AG08395 (cell line): Measurements from ENCODE around the gene TMEM14C.

Experiments
- DNase-seq: peaks from one replicate; pipeline ENCODE4 v3.0.0; 2012; ENCODE audit warnings: mixed read lengths, low spot score

Gene TMEM14C

DNA sequence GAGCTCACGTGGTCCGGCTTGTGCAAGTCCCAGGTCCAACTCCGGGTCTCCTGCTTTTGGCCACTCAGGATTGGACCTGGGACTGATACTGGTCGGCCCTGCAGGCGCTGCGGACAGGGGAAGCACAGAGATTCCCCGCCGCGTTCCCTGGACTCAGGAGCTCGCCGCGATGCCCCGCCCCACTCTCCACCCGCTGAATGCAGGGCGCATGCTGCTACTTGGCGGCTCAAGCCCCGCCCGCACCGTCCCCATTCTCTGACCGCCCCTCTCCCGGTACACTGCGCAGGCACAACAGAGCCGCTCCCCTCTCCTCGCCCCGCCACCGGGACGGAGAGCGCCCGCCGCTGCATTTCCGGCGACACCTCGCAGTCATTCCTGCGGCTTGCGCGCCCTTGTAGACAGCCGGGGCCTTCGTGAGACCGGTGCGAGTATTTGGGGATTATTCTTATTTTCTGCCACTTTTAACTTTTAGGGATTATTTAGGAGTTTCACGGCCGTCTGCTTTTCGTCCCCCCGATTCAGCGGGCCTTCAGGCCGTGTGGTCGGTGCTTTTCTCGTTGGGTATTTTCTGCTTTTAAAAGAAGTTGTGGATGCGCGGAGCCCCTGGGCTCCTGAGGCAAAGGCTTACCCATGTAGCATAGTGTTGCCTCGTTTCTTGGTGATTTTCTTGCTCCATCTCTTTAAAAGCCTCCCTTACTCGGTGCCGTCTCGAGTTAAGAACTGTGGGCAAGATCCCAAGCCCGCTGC, at the start of gene TMEM14C:
Gene TMEM14C (plus strand): TSS at position 251 of the 747 bp plus-strand sequence. CDS start 1,544 bp downstream, outside the sequence.
- peak; percentile 99 for DNase-seq

DNA sequence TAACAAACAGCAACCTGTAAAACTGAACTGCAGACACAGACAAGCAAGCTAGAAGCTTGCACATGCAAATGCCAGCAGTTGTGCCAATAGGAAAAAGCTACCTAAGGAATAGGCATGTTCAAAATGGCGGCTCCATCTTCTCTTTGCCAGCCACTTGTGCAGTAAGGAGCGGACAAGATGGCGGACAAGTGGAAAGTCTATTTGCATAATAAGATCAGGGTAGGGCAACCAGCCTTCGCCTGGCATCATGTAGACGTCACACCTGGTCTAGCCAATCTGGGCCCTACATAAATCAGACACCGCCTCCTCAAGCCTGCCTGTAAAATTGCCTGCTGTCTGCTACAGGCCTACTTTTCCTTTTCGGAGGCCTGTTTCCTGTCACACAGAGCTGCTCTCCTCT, 46.5 kb upstream of the TMEM14C start:
- no peak for DNase-seq

DNA sequence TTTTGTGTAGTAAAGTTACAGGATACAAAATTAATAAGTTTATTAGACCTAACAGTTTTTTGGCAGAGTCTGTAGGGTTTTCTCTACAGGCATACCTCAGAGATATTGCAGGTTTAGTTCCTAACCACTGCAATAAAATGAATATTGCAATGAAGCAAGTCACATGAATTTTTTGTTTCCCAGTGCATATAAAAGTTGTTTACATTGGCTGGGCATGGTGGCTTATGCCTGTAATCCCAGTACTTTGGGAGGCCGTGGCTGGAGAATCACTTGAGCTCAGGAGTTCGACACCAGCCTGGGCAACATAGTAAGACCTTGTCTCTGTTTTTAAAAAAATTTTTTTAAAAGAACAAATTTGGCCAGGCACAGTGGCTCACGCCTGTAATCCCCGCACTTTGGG, 44.4 kb upstream of the TMEM14C start:
- no peak for DNase-seq

DNA sequence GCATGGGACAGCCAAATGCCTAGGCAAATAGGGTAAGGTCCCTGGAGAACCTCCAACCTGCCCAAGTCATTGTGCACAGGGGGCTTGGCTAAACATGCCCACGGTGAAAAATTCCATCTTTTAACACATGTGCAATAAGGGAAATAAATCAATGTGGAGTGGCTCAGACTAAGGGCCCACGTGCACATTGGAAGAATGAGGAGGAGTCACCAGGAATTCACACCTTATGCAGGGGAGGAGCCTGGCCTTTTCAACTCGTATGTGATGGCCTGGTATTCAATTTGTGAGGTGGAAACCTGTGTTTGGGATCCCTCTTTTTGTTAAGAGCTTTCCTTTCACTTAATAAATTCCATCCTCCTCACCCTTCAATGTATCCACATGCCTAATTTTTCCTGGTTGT, 41.1 kb upstream of the TMEM14C start:
- DNase-seq, result no peak

DNA sequence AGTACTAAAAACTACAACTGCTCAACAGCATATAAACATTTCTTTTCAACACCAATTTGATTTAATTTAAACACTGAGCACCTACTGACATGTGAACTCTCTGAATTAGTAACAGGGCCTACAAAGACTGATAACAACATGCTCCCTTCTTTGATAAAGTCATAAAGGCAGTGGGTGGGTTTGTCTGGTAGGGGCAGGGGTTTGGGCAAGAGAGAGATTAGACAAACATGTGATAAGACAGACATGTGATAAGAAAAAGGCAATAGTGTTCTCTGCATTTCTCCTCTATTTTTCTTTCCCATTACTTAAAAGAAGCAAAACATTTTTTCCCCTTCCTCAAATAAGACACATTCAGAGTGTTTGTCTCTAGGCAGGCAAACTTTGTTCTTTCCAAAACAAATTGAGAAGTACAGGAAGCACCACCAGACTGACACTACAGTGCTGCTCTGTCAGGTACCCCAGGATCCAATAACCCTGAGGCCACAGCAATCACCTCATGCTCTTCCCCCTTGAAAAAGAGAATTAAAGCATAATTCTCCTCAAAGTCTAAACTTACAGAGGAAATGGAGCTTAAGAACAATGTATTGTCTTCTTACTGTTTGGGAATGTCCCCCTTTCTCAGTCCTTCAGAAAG, 40.4 kb upstream of the TMEM14C start:
- no peak for DNase-seq

DNA sequence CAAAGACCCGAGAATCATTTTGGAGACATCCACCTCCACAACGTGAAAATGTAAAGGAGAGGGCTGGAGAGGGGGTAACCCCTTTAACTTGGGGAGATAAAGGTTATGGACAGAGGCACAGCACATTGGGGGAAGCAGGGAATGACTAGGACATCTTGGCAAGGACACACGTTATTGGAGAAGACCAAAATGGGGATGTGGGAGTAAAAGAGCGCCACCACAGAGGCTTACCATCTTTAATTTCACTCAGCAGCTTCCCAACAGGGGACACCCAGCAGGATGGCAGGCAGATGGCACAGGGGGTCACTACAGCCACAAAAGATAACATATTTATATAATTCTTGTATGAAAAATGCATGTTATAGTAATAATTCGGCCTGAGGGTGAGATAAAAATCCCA, 38.3 kb upstream of the TMEM14C start:
- DNase-seq, result no peak

DNA sequence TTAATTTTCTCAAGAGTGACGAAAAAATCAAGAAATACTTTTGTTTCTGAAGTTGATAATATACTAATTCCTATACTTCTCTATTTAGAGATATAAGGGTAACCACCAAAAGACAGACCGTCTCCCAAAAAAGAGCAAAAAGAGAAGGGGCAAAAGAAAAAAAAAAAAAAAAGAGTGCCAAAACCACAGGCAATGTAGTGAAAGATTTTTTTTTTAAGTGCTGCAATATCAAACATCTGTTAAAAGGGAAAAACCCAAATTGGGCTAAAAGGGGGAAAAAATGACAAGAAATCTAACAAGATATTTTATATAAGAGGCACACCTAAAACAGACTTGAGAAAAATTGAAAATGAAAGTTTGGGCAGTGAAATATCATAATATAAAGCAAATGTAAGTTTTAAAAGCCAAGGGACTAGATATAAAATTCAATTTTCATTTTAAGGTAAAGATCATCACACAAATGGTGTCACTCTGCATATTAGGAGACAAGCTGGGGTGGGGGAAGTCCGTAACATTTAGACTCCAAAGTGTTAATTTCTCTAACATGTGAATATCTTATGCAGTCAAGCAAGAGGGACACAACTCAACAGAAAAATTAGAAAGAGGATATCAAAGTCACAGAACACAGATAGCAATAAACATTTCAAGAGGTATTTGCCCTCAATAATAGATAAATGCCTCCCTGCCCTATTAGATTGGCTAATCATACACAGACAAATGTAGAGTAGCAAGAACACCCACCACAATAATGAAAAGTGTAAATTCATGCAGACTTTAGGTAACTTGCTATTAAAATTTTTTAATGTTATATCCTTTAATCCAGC, 37.6 kb upstream of the TMEM14C start:
- no peak for DNase-seq

DNA sequence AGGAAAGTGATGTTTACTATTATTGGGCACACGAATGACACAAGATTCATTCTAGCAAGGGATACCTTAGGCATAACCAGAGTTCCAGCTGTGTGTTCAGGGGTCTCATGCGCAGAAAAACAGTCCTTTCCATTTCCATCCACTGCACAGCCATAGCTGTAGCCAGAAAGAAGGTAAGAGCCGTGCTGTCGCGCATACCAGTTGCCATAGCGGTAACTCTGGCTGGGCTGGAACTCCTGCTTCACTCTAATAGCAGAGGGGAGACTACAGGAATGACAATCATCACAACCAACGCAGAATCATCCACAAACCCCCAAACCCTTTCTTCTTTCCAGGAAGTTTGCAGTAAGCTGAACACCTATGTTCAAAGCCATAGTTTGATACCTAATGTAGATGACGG, 36.0 kb upstream of the TMEM14C start:
- DNase-seq, result no peak

DNA sequence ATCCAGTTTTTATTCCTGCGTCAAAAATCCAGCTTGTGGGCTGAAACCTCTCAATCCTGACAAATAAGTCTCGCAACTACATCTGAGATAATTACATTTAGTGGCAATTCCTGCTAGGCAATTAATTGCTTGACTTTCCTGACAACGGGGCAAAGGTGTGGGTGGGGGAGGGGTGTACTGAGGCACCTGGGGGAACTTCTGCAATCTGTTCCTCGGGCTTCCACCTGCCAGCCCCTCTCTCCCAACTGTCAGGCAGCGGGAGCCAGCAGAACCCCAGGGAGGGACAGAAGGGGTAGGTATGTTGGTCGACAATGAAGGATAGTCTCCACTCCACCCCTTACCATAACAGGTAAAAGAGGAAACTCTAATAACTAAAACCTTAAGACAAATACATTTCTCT, 35.3 kb upstream of the TMEM14C start:
- DNase-seq, result no peak

DNA sequence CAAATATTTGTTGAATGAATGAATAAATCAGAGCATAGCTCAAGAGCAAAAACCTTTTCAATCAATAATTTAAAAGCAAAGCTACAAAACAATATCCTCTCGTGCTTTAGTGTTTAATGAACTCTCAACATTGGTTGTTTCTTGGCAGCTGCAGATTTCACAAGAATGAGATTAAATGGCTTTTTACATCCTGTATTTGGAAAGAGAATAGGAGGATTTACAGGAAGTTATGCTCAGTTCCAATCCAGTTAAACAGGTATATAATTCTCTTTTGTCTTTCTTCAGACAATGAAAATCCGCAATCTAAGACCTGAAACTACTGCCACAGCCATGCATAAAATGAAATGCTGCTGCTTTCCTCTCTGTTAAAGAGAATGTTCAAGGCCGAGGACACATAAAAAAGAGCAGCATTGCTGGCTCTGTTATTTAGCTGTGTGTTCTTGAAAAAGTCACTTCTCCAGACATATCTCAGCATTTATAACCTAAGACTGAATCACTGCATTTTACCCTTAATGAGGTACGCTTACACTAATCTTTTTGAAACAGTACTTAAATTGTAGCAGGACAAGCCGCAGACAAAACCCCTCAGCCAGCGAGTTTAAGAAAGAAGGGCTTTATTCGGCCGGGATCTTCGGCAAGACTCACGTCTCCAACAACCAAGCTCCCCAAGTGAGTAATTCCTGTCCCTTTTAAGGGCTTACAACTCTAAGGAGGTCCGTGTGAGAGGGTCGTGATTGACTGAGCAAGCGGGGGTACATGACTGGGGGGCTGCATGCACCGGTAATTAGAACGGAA, 32.0 kb upstream of the TMEM14C start:
- DNase-seq, result no peak

DNA sequence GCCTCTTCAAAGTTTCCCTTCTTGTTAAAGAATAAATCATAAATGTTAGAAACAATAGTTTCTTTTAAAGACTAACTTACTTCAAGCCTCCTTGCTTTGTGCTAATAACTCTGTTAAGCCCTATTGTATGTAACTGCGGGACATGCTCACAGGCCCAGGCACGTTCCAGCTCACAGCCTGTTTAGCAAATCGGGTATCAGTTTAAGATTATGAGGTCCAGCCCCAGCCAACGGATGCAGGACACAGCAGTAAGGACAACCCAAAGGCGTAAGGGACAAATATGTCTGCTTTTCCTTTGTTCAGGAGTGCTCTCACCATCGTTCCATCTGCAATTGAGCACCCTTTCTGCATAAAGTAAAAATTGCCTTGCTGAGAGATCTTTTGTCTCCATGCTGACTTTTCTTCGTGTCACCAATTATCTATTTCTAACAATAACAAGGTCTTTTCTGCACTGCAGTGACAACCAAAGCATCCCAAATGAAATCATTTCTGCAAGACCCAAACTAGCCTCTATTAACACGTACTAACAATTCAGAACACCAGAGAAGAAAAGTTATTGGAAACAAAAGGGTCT, 29.8 kb upstream of the TMEM14C start:
- no peak for DNase-seq

DNA sequence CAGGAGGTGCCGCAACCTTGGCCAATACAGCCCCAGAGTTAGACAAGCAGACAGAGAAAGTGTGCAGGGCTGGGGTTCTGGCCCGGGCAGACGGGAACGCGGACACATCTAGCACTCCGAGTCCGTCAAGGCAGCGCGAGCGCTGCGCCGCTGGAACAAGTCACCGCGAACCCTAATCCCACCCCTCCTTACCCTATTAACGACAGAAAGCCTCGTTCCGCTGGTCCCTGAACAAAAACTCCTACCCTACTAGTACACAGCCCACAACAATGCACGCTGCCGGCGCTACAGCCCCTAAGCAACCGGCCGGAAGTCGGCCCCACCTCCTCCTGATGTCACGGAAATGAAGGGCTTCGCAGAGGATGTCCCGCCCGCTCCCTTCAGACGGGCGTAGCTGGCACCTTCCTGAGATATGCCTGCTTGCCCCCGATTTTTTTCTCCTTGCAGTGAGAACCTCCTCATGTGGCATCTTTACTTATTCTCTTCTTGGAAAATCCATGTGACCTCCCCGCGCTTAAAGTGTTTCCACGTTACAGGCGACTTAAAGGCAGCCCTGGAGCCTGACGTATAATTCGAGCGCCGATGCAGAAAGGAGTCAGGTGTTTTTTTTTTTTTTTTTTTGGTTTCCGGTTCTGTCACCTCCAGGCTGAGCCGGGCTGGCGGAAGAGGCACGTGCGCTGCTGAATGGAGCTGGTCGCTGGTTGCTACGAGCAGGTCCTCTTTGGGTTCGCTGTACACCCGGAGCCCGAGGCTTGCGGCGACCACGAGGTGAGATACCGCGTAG, 28.4 kb upstream of the TMEM14C start, which contains the start of the genes C6orf52 and PAK1IP1:
Gene C6orf52 (minus strand): TSS at position 315 of the 784 bp plus-strand sequence. CDS start 7,066 bp downstream, outside the sequence.
Gene PAK1IP1 (plus strand): TSS at position 671 of the 784 bp plus-strand sequence. CDS start 14 bp downstream, at position 685.
- peak; percentile 96 for DNase-seq

DNA sequence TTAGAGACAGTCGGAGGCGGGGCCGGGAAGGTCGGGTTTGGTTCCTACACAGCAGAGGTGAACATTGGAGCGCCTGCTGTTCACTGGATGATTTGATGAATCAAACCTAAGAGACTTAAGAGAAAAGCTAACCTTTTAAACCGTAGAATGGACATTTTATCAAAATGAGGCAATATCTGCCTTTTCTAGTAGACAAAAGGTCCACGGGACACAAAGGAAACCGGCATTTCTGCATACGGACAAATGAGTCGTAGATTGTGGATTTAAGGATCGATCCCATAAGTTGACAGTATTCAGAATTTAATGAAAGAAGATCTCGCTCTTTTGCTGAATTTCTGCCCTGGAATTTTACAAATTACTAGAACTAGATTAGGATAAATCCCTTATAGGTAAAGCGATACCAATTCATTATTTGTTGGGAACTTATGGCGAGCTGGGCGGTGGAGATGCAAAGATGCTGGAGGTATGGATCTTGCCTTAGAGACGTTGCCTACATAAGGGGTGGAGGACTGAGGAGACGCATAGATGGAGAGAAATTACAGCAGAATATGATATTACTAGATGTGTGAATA, 27.7 kb upstream of the TMEM14C start:
- no peak for DNase-seq

DNA sequence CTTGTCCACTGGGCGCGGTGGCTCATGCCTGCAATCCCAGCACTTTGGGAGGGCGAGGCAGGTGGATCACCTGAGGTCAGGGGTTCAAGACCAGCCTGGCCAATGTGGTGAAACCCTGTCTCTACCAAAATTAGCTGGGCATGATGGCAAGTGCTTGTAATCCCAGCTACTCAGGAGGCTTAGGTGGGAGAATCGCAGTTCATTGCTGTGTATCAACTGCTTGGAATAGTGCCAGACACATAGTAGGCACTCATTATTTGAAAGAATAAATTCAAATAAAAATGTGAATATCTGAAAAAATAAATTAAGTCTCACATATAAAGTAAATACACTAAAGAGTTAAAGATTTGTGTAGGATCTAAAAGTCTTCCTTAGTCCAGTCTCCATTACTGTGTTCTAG, 26.2 kb upstream of the TMEM14C start:
- no peak for DNase-seq

DNA sequence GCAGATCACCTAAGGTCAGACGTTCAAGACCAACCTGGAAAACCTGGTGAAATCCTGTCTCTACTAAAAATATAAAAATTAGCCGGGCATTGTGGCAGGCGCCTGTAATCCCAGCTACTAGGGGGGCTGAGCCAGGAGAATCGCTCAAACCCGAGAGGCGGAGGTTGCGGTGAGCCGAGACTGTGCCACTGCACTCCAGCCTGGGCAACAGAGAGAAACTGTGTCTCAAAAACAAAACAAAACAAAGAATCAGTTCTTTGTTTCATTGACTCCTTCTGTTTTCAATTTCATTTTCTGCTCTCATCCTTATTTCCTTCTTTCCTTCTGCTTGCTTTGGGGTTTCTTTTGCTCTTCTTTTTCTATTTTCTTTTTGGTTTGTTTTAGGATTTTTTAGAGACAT, 8.9 kb upstream of the TMEM14C start:
- DNase-seq, result no peak

DNA sequence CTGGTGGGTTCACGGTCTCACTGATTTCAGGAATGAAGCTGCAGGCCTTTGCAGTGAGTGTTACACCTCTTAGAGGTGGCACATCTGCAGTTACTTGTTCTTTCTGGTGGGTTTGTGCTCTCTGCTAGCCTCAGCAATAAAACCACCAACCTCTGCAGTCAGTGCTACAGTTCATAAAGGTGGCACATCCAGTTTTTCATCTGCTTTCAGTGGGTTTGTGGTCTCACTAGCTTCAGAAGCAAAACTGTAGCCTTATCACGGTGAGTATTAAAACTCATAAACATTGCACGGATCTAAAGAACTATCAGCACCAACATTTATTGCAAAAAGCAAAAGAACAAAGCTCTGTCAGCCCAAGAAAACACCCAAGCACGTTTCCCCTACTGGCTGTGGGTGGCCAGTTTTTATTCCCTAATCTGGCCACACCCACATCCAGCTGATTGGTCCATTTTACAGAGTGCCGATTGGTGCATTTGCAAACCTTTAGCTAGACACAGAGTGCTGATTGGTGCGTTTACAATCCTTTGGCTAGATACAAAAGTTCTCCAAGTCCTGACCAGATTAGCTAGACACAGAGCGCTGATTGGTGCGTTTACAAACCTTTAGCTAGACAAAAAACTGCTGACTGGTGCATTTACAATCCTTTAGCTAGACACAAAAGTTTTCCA, 3.4 kb upstream of the TMEM14C start:
- DNase-seq, result no peak

DNA sequence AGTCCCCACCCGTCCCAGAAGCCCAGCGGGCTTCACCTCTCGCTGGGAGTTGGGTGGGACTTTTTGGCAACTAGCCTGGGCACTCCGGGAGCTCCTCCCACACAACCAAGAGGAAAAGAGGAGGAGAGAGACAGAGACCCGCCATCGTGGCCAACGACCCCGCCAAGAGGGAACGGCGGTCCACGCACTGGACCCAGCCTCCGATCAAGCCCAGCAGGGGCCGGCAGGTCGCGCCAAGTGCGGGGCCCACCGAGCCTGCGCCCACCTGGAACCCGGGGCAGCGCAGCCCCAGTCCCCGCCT, 3.0 kb upstream of the TMEM14C start:
- no peak for DNase-seq

DNA sequence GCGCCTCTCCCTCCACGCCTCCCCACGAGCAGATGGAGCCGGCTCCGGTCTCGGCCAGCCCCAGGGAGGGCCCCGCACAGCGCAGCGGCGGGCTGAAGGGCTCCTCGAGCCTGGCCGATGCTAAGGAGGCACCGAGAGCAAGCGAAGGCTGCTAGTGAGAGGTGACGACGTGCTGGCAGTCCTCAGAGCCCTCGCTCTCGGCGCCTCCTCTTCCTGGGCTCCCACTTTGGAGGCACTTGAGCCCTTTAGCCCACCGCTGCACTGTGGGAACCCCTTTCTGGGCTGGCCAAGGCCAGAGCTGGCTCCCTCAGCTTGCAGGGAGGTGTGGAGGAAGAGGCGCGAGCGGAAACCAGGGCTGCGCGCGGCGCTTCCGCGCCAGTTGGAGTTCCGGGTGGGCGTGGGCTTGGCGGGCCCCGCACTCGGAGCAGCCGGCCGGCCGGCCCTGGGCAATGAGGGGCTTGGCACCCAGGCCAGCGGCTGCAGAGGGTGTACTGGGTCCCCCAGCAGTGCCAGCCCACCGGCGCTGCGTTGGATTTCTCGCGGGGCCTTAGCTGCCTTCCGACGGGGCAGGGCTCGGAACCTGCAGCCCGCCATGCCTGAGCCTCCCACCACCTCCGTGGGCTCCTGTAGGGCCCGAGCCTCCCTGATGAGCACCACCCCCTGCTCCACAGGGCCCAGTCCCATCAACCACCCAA, 2.5 kb upstream of the TMEM14C start:
- DNase-seq, result no peak
